ENCODE results near the gene IGBP1.
"Not testable (repeated sequence)": the region's sequence is repeated elsewhere in the genome, so short reads cannot be mapped to it uniquely, and the experiment has no call there.

The IGBP1 gene

GRCh38 chrX:70133303-70134115, at the start of gene IGBP1:
Gene IGBP1 (plus strand): TSS chrX:70133447. CDS start chrX:70133948, 501 bp downstream.
- DNase-seq, result peak; percentile 89

GRCh38 chrX:70084592-70085240, 48.5 kb upstream of the IGBP1 start:
- DNase-seq, result no peak

GRCh38 chrX:70087857-70088630, 45.2 kb upstream of the IGBP1 start:
- DNase-seq, result no peak

- no peak for DNase-seq
Observed at GRCh38 chrX:70088751-70089150, 44.5 kb upstream of the IGBP1 start.

- DNase-seq, result no peak
Observed at GRCh38 chrX:70089604-70090297, 43.5 kb upstream of the IGBP1 start.

GRCh38 chrX:70092247-70092646, 41.0 kb upstream of the IGBP1 start:
- no peak for DNase-seq

- DNase-seq, result no peak
Observed at GRCh38 chrX:70096052-70096451, 37.2 kb upstream of the IGBP1 start.

GRCh38 chrX:70105229-70105628, 28.0 kb upstream of the IGBP1 start:
- DNase-seq, result no peak

GRCh38 chrX:70111436-70112026, 21.7 kb upstream of the IGBP1 start:
- not testable (repeated sequence) for DNase-seq

GRCh38 chrX:70117738-70118137, 15.5 kb upstream of the IGBP1 start:
- no peak for DNase-seq

- not testable (repeated sequence) for DNase-seq
Observed at GRCh38 chrX:70123014-70123413, 10.2 kb upstream of the IGBP1 start.

GRCh38 chrX:70124678-70125077, 8.6 kb upstream of the IGBP1 start:
- no peak for DNase-seq

GRCh38 chrX:70128071-70128470, 5.2 kb upstream of the IGBP1 start:
- no peak for DNase-seq

GRCh38 chrX:70129816-70130215, 3.4 kb upstream of the IGBP1 start:
- DNase-seq, result no peak

GRCh38 chrX:70132224-70132623, 1.0 kb upstream of the IGBP1 start:
- peak; percentile 1 for DNase-seq

GRCh38 chrX:70132877-70133302, 357 bp upstream of the IGBP1 start:
- DNase-seq, result peak; percentile 49

GRCh38 chrX:70134116-70134477, 850 bp downstream of the IGBP1 start:
- DNase-seq, result no peak

- no peak for DNase-seq
Observed at GRCh38 chrX:70138622-70139021, 5.4 kb downstream of the IGBP1 start.

- no peak for DNase-seq
Observed at GRCh38 chrX:70139736-70140135, 6.5 kb downstream of the IGBP1 start.

GRCh38 chrX:70141373-70141772, 8.1 kb downstream of the IGBP1 start:
- DNase-seq, result no peak

- DNase-seq, result no peak
Observed at GRCh38 chrX:70166601-70167590, 33.6 kb downstream of the IGBP1 start.

Measured in CD4-positive, alpha-beta T cell treated with Interleukin-17A for 1 hour (primary cell).